Dedifferentiated amniotic fluid mesenchymal stem cell (primary cell): ENCODE data around the gene PTGIS.
"Not testable (repeated sequence)": the region's sequence is repeated elsewhere in the genome, so short reads cannot be mapped to it uniquely, and the experiment has no call there.

Experiments used
- DNase-seq: peaks from one replicate; pipeline ENCODE4 v3.0.0-alpha.2; 2016; ENCODE audit errors: extremely low spot score

The PTGIS gene

GRCh38 chr20:49579874-49580812 lies 12.2 kb upstream of the PTGIS start:
- DNase-seq, result peak; percentile 81

GRCh38 chr20:49579195-49579594 lies 11.3 kb upstream of the PTGIS start:
- DNase-seq, result no peak

- no peak for DNase-seq
Measured at GRCh38 chr20:49578436-49578835, 10.5 kb upstream of the PTGIS start.

- DNase-seq, result no peak
Measured at GRCh38 chr20:49575551-49576060, 7.7 kb upstream of the PTGIS start.

GRCh38 chr20:49573900-49574416 lies 6.0 kb upstream of the PTGIS start:
- no peak for DNase-seq

GRCh38 chr20:49572857-49573256 lies 4.9 kb upstream of the PTGIS start:
- DNase-seq, result no peak

GRCh38 chr20:49571553-49571835 lies 3.6 kb upstream of the PTGIS start:
- DNase-seq, result no peak

- DNase-seq, result no peak
Measured at GRCh38 chr20:49570828-49571552, 3.1 kb upstream of the PTGIS start.

GRCh38 chr20:49570161-49570827 lies 2.4 kb upstream of the PTGIS start:
- no peak for DNase-seq

- DNase-seq, result no peak
Measured at GRCh38 chr20:49569411-49570115, 1.6 kb upstream of the PTGIS start.

- DNase-seq, result no peak
Measured at GRCh38 chr20:49568278-49569151, 578 bp upstream of the PTGIS start.

GRCh38 chr20:49566401-49567364 lies 1.3 kb downstream of the PTGIS start:
- DNase-seq, result no peak

GRCh38 chr20:49564991-49565390 lies 2.9 kb downstream of the PTGIS start:
- DNase-seq, result not testable (repeated sequence)

- DNase-seq, result no peak
Measured at GRCh38 chr20:49563015-49563980, 4.6 kb downstream of the PTGIS start.

GRCh38 chr20:49562311-49563014 lies 5.5 kb downstream of the PTGIS start:
- DNase-seq, result peak; percentile 79

GRCh38 chr20:49561806-49562205 lies 6.1 kb downstream of the PTGIS start:
- no peak for DNase-seq

- DNase-seq, result no peak
Measured at GRCh38 chr20:49561256-49561655, 6.7 kb downstream of the PTGIS start.
